ENCODE measurements around the gene SCAMP4.

DNA sequence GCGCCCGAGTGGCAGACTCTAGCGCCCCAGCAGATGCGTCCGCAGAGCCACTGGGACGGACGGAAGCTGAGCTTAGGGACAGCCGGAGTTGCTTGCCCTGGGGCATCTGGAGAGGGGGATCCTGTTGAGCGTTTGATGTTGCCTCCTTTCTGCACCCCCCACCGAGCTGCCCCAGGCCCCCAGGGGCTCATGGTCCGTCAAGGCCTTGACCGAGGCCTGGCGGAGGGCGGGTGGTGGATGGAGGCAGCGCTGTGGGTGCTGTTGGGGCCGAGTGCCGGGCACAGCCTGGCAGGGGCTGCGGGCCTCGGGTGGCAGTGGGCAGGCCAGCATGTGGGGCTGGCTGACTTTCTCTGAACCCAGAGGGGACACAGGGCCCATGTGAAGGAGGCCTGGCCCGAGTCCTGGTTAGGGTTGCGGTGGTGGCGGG is 38.5 kb downstream of the SCAMP4 start:
- TF ChIP-seq, protein P1, sequence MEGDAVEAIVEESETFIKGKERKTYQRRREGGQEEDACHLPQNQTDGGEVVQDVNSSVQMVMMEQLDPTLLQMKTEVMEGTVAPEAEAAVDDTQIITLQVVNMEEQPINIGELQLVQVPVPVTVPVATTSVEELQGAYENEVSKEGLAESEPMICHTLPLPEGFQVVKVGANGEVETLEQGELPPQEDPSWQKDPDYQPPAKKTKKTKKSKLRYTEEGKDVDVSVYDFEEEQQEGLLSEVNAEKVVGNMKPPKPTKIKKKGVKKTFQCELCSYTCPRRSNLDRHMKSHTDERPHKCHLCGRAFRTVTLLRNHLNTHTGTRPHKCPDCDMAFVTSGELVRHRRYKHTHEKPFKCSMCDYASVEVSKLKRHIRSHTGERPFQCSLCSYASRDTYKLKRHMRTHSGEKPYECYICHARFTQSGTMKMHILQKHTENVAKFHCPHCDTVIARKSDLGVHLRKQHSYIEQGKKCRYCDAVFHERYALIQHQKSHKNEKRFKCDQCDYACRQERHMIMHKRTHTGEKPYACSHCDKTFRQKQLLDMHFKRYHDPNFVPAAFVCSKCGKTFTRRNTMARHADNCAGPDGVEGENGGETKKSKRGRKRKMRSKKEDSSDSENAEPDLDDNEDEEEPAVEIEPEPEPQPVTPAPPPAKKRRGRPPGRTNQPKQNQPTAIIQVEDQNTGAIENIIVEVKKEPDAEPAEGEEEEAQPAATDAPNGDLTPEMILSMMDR (IDR thresholded peaks at IDR 0.05) = no peak
- TF ChIP-seq POLR2A (IDR thresholded peaks at IDR 0.05) = no peak

Measured in esophagus squamous epithelium (tissue), 4 donors.